ENCODE data around the gene BAK1.

Gene BAK1

GRCh38 chr6:33621711-33622388 lies 41.8 kb upstream of the BAK1 start:
- TF ChIP-seq CTCF (IDR thresholded peaks at IDR 0.05; ENCODE audit: insufficient read depth, low read depth, low read length, missing control alignments), result no peak
- peak overlapping the region; percentile 85 for H3K4me3 ChIP-seq (ENCODE audit: low read length)
- peak; percentile 62 for DNase-seq (ENCODE audit: low read depth)

- no peak for TF ChIP-seq CTCF (IDR thresholded peaks at IDR 0.05; ENCODE audit: insufficient read depth, low read depth, low read length, missing control alignments)
- peak within 1 kb of the TSS; percentile 85 for H3K4me3 ChIP-seq (ENCODE audit: low read length)
- DNase-seq (ENCODE audit: low read depth), result peak; percentile 86
Measured at GRCh38 chr6:33620856-33621710, 41.0 kb upstream of the BAK1 start, which contains the start of gene ITPR3. ITPR3 (plus strand) TSS chr6:33621322; CDS start chr6:33621603, 281 bp downstream.

- peak; percentile 65 for DNase-seq (ENCODE audit: low read depth)
- TF ChIP-seq CTCF (IDR thresholded peaks at IDR 0.05; ENCODE audit: insufficient read depth, low read depth, low read length, missing control alignments), result no peak
- peak overlapping the region; percentile 50 for H3K4me3 ChIP-seq (ENCODE audit: low read length)
Measured at GRCh38 chr6:33620158-33620855, 40.2 kb upstream of the BAK1 start.

GRCh38 chr6:33619166-33619840 lies 39.2 kb upstream of the BAK1 start:
- TF ChIP-seq CTCF (IDR thresholded peaks at IDR 0.05; ENCODE audit: insufficient read depth, low read depth, low read length, missing control alignments), result no peak
- no peak overlapping the region for H3K4me3 ChIP-seq (ENCODE audit: low read length)
- DNase-seq (ENCODE audit: low read depth), result no peak

GRCh38 chr6:33616913-33617312 lies 36.8 kb upstream of the BAK1 start:
- TF ChIP-seq CTCF (IDR thresholded peaks at IDR 0.05; ENCODE audit: insufficient read depth, low read depth, low read length, missing control alignments), result no peak
- H3K4me3 ChIP-seq (ENCODE audit: low read length), result no peak overlapping the region
- peak; percentile 66 for DNase-seq (ENCODE audit: low read depth)

GRCh38 chr6:33616113-33616512 lies 36.0 kb upstream of the BAK1 start:
- no peak overlapping the region for H3K4me3 ChIP-seq (ENCODE audit: low read length)
- no peak for DNase-seq (ENCODE audit: low read depth)
- no peak for TF ChIP-seq CTCF (IDR thresholded peaks at IDR 0.05; ENCODE audit: insufficient read depth, low read depth, low read length, missing control alignments)
